ENCODE results near the gene COQ3.

Gene COQ3

DNA sequence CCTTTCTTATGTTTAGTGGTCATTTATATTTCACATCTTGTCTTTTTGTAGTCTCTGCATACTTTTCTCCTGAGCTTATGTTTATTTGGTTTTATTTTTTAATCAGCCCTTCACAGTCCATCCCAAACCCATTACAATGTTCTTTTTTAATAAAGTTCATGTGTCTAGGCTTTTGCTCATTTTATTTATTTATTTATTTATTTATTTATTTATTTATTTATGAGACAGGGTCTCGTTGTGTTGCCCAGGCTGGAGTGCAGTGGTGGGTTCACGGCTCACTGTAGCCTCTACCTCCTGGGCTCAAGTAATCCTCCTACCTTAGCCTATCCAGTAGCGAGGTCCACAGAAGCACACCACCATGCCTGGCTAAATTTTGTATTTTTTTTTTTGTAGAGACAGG lies 3.1 kb downstream of the COQ3 start:
- no peaks in the 10 kb centered on the region for H3K4me1 ChIP-seq (ENCODE audit: control insufficient read depth in 1 of 2, insufficient read depth in 2 of 2, low read length in 2 of 2)
- no peaks in the 10 kb centered on the region for H3K36me3 ChIP-seq (ENCODE audit: control insufficient read depth in 1 of 2, insufficient read depth in 2 of 2, low read length in 2 of 2)
- no peak overlapping the region for H3K27ac ChIP-seq (ENCODE audit: low read depth, low read length)
- no peaks in the 10 kb centered on the region for H3K9me3 ChIP-seq (ENCODE audit: control insufficient read depth in 1 of 2, low read length in 2 of 2)
- no peaks in the 10 kb centered on the region for H3K27me3 ChIP-seq (ENCODE audit: control insufficient read depth in 1 of 2, insufficient read depth in 2 of 2, low read length in 2 of 2)
- no peak overlapping the region for H3K9ac ChIP-seq (ENCODE audit: low read depth in 1 of 2, low read length in 2 of 2)
- H3K4me3 ChIP-seq (ENCODE audit: low read depth in 1 of 2, low read length in 2 of 2), result no peak overlapping the region

DNA sequence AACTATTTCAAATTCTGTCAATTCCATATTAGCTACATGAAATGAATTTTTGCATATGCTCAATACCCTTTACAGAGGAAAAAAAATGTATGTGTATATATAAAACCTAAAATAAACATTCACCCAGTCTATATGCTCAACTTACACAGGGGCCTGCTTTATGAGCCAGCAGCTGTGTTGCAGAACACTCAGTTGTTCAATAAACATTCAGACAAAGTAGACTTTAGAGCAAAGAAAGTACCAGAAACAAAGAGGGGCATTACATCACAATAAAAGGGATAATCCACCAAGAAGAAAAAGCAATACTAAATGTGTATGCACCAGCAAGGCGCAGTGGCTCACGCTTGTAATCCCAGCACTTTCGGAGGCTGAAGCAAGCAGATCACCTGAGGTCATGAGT lies 9.5 kb downstream of the COQ3 start:
- Histone ChIP-seq H3K27ac (ENCODE audit: low read depth, low read length) (no peak overlapping the region), H3K36me3 (ENCODE audit: control insufficient read depth in 1 of 2, insufficient read depth in 2 of 2, low read length in 2 of 2) (no peaks in the 10 kb centered on the region), H3K4me1 (ENCODE audit: control insufficient read depth in 1 of 2, insufficient read depth in 2 of 2, low read length in 2 of 2) (no peaks in the 10 kb centered on the region), H3K9me3 (ENCODE audit: control insufficient read depth in 1 of 2, low read length in 2 of 2) (no peaks in the 10 kb centered on the region), H3K27me3 (ENCODE audit: control insufficient read depth in 1 of 2, insufficient read depth in 2 of 2, low read length in 2 of 2) (no peaks in the 10 kb centered on the region), H3K4me3 (ENCODE audit: low read depth in 1 of 2, low read length in 2 of 2) (no peak overlapping the region), H3K9ac (ENCODE audit: low read depth in 1 of 2, low read length in 2 of 2) (no peak overlapping the region)

DNA sequence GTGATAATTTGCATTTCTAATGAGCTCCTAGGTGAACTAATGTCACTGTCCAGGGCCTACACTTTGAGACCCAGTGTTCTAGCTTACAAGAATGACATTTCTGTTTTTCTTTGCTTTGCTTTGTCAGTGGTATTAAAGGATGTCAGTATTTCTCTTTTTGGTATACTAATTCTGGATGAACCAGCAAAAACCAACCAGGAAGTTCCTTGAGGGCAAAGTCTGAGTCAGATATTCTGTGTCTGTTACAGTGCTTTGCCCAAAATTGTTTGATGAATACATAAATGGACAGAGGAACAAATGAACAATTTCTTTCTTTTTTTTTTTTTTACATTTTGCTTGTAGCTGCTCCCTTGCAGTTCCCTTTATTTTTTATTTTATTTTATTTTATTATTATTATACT lies 15.4 kb downstream of the COQ3 start:
- Histone ChIP-seq H3K27ac (ENCODE audit: low read depth, low read length) (no peak overlapping the region), H3K9me3 (ENCODE audit: control insufficient read depth in 1 of 2, low read length in 2 of 2) (no peaks in the 10 kb centered on the region), H3K9ac (ENCODE audit: low read depth in 1 of 2, low read length in 2 of 2) (no peak overlapping the region), H3K27me3 (ENCODE audit: control insufficient read depth in 1 of 2, insufficient read depth in 2 of 2, low read length in 2 of 2) (no peaks in the 10 kb centered on the region), H3K36me3 (ENCODE audit: control insufficient read depth in 1 of 2, insufficient read depth in 2 of 2, low read length in 2 of 2) (peaks cover 0 to 3% of the 10 kb centered on the region in 2 donors), H3K4me1 (ENCODE audit: control insufficient read depth in 1 of 2, insufficient read depth in 2 of 2, low read length in 2 of 2) (no peaks in the 10 kb centered on the region), H3K4me3 (ENCODE audit: low read depth in 1 of 2, low read length in 2 of 2) (no peak overlapping the region)

DNA sequence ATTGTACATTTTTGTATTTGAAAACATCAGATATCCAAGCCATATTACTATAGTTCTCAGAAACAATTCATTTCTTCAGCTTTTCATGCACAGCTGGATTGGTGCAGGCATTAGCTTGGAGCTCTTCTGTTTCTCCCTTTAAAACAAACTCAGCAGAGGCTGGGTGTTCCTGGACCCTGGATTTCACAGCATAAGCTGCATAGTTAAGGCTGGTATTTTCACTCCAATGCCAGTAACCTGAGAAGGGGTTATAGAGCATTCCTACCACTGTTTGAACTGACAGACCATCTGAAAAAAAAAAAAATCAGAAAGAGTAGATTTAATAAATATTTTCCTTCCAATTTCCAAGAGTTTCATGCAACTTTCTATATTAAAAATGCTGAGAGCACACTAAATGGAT lies 24.5 kb downstream of the COQ3 start:
- Histone ChIP-seq H3K27me3 (ENCODE audit: control insufficient read depth in 1 of 2, insufficient read depth in 2 of 2, low read length in 2 of 2) (no peaks in the 10 kb centered on the region), H3K36me3 (ENCODE audit: control insufficient read depth in 1 of 2, insufficient read depth in 2 of 2, low read length in 2 of 2) (no peaks in the 10 kb centered on the region), H3K9me3 (ENCODE audit: control insufficient read depth in 1 of 2, low read length in 2 of 2) (no peaks in the 10 kb centered on the region), H3K27ac (ENCODE audit: low read depth, low read length) (no peak overlapping the region), H3K4me3 (ENCODE audit: low read depth in 1 of 2, low read length in 2 of 2) (no peak overlapping the region), H3K9ac (ENCODE audit: low read depth in 1 of 2, low read length in 2 of 2) (no peak overlapping the region), H3K4me1 (ENCODE audit: control insufficient read depth in 1 of 2, insufficient read depth in 2 of 2, low read length in 2 of 2) (no peaks in the 10 kb centered on the region)

DNA sequence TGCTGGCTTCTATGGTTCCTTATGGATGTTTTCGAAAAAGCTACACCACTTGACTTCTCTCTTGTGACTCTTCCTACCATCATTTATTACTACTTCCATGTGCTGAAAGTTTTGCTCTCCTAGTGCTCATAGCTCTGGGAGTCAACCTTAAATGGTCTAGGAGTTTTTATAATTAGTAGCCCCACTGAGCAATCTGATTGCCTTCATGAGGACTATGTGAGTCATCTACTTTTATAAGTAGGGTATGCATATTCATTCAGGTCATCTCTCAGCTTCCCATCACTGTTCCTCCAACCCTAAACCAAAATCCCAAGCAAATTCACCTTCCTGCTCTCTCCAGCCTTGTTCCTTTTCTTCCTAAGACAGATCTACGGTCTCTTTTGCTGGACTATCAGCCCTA lies 27.1 kb downstream of the COQ3 start:
- H3K4me1 ChIP-seq (ENCODE audit: control insufficient read depth in 1 of 2, insufficient read depth in 2 of 2, low read length in 2 of 2), result no peaks in the 10 kb centered on the region
- H3K9ac ChIP-seq (ENCODE audit: low read depth in 1 of 2, low read length in 2 of 2), result no peak overlapping the region
- H3K27me3 ChIP-seq (ENCODE audit: control insufficient read depth in 1 of 2, insufficient read depth in 2 of 2, low read length in 2 of 2), result no peaks in the 10 kb centered on the region
- no peaks in the 10 kb centered on the region for H3K36me3 ChIP-seq (ENCODE audit: control insufficient read depth in 1 of 2, insufficient read depth in 2 of 2, low read length in 2 of 2)
- no peaks in the 10 kb centered on the region for H3K9me3 ChIP-seq (ENCODE audit: control insufficient read depth in 1 of 2, low read length in 2 of 2)
- no peak overlapping the region for H3K4me3 ChIP-seq (ENCODE audit: low read depth in 1 of 2, low read length in 2 of 2)
- no peak overlapping the region for H3K27ac ChIP-seq (ENCODE audit: low read depth, low read length)

DNA sequence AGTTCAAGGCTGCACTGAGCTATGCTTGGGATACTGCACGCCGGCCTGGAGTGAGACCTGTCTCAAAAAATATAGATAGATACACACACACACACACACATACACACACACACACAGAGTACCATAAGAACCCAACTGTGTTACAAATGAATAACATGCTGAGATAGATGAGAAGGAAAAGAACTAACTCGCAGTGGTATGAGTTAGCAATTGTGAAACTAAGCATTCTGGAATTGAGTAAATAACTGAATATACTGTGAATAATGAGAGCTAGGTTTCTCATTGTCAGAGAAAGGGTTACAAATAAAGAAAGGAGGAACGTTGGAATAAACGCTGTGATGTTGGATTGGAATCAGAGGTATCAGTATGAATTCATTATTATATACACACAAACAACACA lies 30.0 kb downstream of the COQ3 start:
- Histone ChIP-seq H3K27ac (ENCODE audit: low read depth, low read length) (no peak overlapping the region), H3K4me1 (ENCODE audit: control insufficient read depth in 1 of 2, insufficient read depth in 2 of 2, low read length in 2 of 2) (no peaks in the 10 kb centered on the region), H3K27me3 (ENCODE audit: control insufficient read depth in 1 of 2, insufficient read depth in 2 of 2, low read length in 2 of 2) (peaks cover 0 to 5% of the 10 kb centered on the region in 2 donors), H3K9me3 (ENCODE audit: control insufficient read depth in 1 of 2, low read length in 2 of 2) (no peaks in the 10 kb centered on the region), H3K9ac (ENCODE audit: low read depth in 1 of 2, low read length in 2 of 2) (no peak overlapping the region), H3K36me3 (ENCODE audit: control insufficient read depth in 1 of 2, insufficient read depth in 2 of 2, low read length in 2 of 2) (no peaks in the 10 kb centered on the region), H3K4me3 (ENCODE audit: low read depth in 1 of 2, low read length in 2 of 2) (no peak overlapping the region)

DNA sequence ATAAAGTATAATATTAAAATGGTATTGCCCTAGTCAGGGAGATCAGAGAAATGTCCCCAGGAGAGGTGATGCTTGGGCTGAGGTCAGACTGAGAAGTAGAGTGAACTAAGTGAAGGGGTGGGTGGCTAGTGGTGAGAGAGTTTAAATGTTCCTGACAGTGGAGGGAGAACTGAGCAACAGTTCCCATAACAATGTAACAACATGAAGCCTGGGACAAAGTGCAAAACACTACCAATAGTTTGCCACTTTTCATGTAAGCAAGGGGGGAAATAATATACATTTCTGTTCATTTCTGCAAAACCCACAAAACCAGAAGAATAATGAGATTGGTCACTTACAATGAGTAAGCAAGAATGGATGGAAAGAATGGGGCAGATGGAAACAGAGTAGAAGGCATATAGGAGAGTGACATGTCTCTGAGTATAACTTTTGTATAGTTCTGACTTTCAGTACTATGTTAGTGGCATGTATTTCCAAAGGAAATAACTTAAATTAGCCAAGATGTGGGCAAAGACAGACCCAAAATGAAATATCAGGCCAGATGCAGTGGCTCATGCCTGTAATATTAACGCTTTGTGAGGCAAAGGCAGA lies 31.2 kb downstream of the COQ3 start:
- Histone ChIP-seq H3K36me3 (ENCODE audit: control insufficient read depth in 1 of 2, insufficient read depth in 2 of 2, low read length in 2 of 2) (no peaks in the 10 kb centered on the region), H3K9me3 (ENCODE audit: control insufficient read depth in 1 of 2, low read length in 2 of 2) (no peaks in the 10 kb centered on the region), H3K4me1 (ENCODE audit: control insufficient read depth in 1 of 2, insufficient read depth in 2 of 2, low read length in 2 of 2) (no peaks in the 10 kb centered on the region), H3K27ac (ENCODE audit: low read depth, low read length) (no peak overlapping the region), H3K27me3 (ENCODE audit: control insufficient read depth in 1 of 2, insufficient read depth in 2 of 2, low read length in 2 of 2) (peaks cover 0 to 5% of the 10 kb centered on the region in 2 donors), H3K9ac (ENCODE audit: low read depth in 1 of 2, low read length in 2 of 2) (no peak overlapping the region), H3K4me3 (ENCODE audit: low read depth in 1 of 2, low read length in 2 of 2) (no peak overlapping the region)

DNA sequence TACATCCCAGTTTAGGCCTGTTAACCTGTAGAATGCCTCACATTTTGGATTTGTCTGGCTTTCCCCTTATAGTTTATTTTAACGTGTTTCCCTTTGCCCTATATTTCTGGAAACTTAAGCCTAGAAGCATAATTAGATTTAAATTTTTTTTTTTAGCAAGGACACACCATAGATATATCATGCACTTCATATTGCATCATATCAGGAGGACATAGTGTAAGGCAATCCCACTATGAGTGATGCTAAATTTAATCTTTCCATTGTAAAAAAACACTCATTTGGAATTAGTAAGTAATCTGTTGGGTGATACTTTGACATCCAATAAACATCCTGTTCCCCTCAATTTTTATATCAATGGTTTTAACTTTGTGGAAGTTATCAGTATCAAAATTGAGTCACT lies 34.2 kb downstream of the COQ3 start:
- Histone ChIP-seq H3K36me3 (ENCODE audit: control insufficient read depth in 1 of 2, insufficient read depth in 2 of 2, low read length in 2 of 2) (no peaks in the 10 kb centered on the region), H3K4me3 (ENCODE audit: low read depth in 1 of 2, low read length in 2 of 2) (no peak overlapping the region), H3K9me3 (ENCODE audit: control insufficient read depth in 1 of 2, low read length in 2 of 2) (no peaks in the 10 kb centered on the region), H3K9ac (ENCODE audit: low read depth in 1 of 2, low read length in 2 of 2) (no peak overlapping the region), H3K27me3 (ENCODE audit: control insufficient read depth in 1 of 2, insufficient read depth in 2 of 2, low read length in 2 of 2) (peaks cover 3 to 9% of the 10 kb centered on the region in 2 donors), H3K4me1 (ENCODE audit: control insufficient read depth in 1 of 2, insufficient read depth in 2 of 2, low read length in 2 of 2) (no peaks in the 10 kb centered on the region), H3K27ac (ENCODE audit: low read depth, low read length) (no peak overlapping the region)

DNA sequence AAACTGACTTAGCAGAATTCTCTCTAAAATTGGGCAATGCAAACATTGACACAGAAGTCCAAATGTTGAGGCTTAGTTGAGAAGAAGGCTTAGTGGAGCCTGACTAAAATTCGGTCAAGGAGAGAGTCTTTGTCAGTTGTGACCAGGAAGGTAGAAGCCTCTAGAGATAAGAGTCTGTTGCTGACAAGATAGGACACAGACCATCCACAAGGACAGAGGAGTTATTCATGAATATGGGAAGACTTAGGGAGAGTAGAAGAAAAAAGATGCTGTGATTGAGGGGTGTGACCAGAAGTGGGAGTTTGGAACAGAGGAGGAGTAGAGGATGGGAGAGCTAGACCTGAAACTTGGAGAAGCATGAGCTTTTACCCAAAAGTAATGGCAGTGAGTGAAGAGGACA lies 37.4 kb downstream of the COQ3 start:
- no peaks in the 10 kb centered on the region for H3K9me3 ChIP-seq (ENCODE audit: control insufficient read depth in 1 of 2, low read length in 2 of 2)
- no peak overlapping the region for H3K27ac ChIP-seq (ENCODE audit: low read depth, low read length)
- H3K36me3 ChIP-seq (ENCODE audit: control insufficient read depth in 1 of 2, insufficient read depth in 2 of 2, low read length in 2 of 2), result no peaks in the 10 kb centered on the region
- no peak overlapping the region for H3K4me3 ChIP-seq (ENCODE audit: low read depth in 1 of 2, low read length in 2 of 2)
- peaks cover 3 to 16% of the 10 kb centered on the region in 2 donors for H3K27me3 ChIP-seq (ENCODE audit: control insufficient read depth in 1 of 2, insufficient read depth in 2 of 2, low read length in 2 of 2)
- no peak overlapping the region for H3K9ac ChIP-seq (ENCODE audit: low read depth in 1 of 2, low read length in 2 of 2)
- no peaks in the 10 kb centered on the region for H3K4me1 ChIP-seq (ENCODE audit: control insufficient read depth in 1 of 2, insufficient read depth in 2 of 2, low read length in 2 of 2)

DNA sequence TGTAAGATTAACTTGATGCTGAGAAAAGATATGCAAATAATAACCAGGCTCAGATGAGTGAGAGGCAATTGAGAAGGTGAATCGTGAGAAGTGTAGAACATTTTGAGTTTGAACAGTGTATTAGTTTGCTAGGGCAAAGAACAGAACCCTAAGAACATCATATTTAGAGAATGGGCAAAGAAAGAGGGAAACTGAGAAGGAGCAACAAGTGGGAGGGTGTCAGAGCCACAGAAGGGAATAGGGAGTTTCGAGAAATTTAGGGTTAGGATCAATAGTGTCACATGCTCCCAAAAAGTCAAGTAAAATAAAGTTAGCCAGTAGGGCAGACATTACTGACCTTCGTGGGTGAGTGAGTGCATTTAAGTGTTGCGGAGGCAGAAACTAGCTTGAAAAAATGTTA lies 39.0 kb downstream of the COQ3 start:
- Histone ChIP-seq H3K36me3 (ENCODE audit: control insufficient read depth in 1 of 2, insufficient read depth in 2 of 2, low read length in 2 of 2) (no peaks in the 10 kb centered on the region), H3K9ac (ENCODE audit: low read depth in 1 of 2, low read length in 2 of 2) (no peak overlapping the region), H3K27me3 (ENCODE audit: control insufficient read depth in 1 of 2, insufficient read depth in 2 of 2, low read length in 2 of 2) (peaks cover 16 to 23% of the 10 kb centered on the region in 2 donors), H3K27ac (ENCODE audit: low read depth, low read length) (no peak overlapping the region), H3K4me3 (ENCODE audit: low read depth in 1 of 2, low read length in 2 of 2) (no peak overlapping the region), H3K4me1 (ENCODE audit: control insufficient read depth in 1 of 2, insufficient read depth in 2 of 2, low read length in 2 of 2) (no peaks in the 10 kb centered on the region), H3K9me3 (ENCODE audit: control insufficient read depth in 1 of 2, low read length in 2 of 2) (no peaks in the 10 kb centered on the region)

DNA sequence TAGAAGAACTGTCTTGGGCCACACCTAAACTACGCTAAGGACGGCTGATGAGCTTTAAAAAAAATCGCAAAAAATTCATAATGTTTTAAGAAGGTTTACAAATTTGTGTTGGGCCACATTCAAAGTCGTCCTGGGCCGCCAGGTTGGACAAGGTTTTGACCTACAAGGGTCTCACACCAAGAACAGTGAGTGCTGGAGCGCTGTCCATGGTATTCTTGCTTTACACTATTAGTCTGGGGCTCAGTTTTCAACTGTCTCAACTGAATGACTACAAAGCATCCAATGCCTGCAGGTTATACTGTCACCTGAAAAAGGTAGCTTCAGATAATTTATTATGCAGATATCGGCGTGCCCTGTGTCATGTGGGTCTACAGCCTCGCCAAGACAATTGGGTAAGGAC lies 40.9 kb downstream of the COQ3 start:
- H3K4me3 ChIP-seq (ENCODE audit: low read depth in 1 of 2, low read length in 2 of 2), result no peak overlapping the region
- no peaks in the 10 kb centered on the region for H3K9me3 ChIP-seq (ENCODE audit: control insufficient read depth in 1 of 2, low read length in 2 of 2)
- H3K27me3 ChIP-seq (ENCODE audit: control insufficient read depth in 1 of 2, insufficient read depth in 2 of 2, low read length in 2 of 2), result peaks cover 28 to 34% of the 10 kb centered on the region in 2 donors
- no peaks in the 10 kb centered on the region for H3K36me3 ChIP-seq (ENCODE audit: control insufficient read depth in 1 of 2, insufficient read depth in 2 of 2, low read length in 2 of 2)
- H3K4me1 ChIP-seq (ENCODE audit: control insufficient read depth in 1 of 2, insufficient read depth in 2 of 2, low read length in 2 of 2), result no peaks in the 10 kb centered on the region
- H3K9ac ChIP-seq (ENCODE audit: low read depth in 1 of 2, low read length in 2 of 2), result no peak overlapping the region
- H3K27ac ChIP-seq (ENCODE audit: low read depth, low read length), result no peak overlapping the region
